Measurements from ENCODE around the gene DAGLA. TPM values are rescaled to one million over a fixed set of nuclear protein-coding genes. Genes with fewer than 3 reads are reported as not detected.

DAGLA gene
- total and polyA plus RNA-seq, 5 experiments from 2014 or later = 0.08 to 0.13 TPM; not detected in 3

GRCh38 chr11:61783717-61784505, 103.7 kb downstream of the DAGLA start:
- H3K4me3 Mint-ChIP-seq = no peak overlapping the region
- POLR2A ChIA-PET = no interaction called here
- peak overlapping the region in 4 of 10 donors; percentile 62 to 84 (median 76) for H3K27ac Mint-ChIP-seq
- no peaks in the 10 kb centered on the region for H3K27me3 Mint-ChIP-seq
- no peak for ATAC-seq
- no peaks in the 10 kb centered on the region for H3K9me3 Mint-ChIP-seq
- peaks cover 0 to 23% (median 2%) of the 10 kb centered on the region in 3 donors for H3K36me3 Mint-ChIP-seq
- H3K4me1 Mint-ChIP-seq = peaks cover 0 to 9% (median 5%) of the 10 kb centered on the region in 4 donors
- DNase-seq = no peak

GRCh38 chr11:61784506-61784805, 104.3 kb downstream of the DAGLA start:
- POLR2A ChIA-PET = no interaction called here
- no peak for ATAC-seq
- H3K27ac Mint-ChIP-seq = peak overlapping the region in 4 of 10 donors; percentile 62 to 84 (median 74)

GRCh38 chr11:61785837-61786402, 105.7 kb downstream of the DAGLA start:
- H3K4me3 Mint-ChIP-seq = no peak overlapping the region
- H3K36me3 Mint-ChIP-seq = peaks cover 0 to 37% (median 9%) of the 10 kb centered on the region in 3 donors
- POLR2A ChIA-PET = no interaction called here
- peak overlapping the region in 2 of 10 donors; percentile 31 to 37 for H3K27ac Mint-ChIP-seq
- H3K9me3 Mint-ChIP-seq = no peaks in the 10 kb centered on the region
- DNase-seq (no peak), ATAC-seq (no peak)
- H3K27me3 Mint-ChIP-seq = no peaks in the 10 kb centered on the region
- peaks cover 12 to 20% (median 13%) of the 10 kb centered on the region in 4 donors for H3K4me1 Mint-ChIP-seq

More at GRCh38 chr11:61784506-61784805, 104.3 kb downstream of the DAGLA start:
- H3K4me3 Mint-ChIP-seq = no peak overlapping the region
- H3K27me3 Mint-ChIP-seq = no peaks in the 10 kb centered on the region
- H3K36me3 Mint-ChIP-seq = peaks cover 0 to 28% (median 2%) of the 10 kb centered on the region in 3 donors
- peaks cover 3 to 9% (median 7%) of the 10 kb centered on the region in 4 donors for H3K4me1 Mint-ChIP-seq
- no peak for DNase-seq
- no peaks in the 10 kb centered on the region for H3K9me3 Mint-ChIP-seq

- no peaks in the 10 kb centered on the region for H3K27me3 Mint-ChIP-seq
- no peak overlapping the region for H3K4me3 Mint-ChIP-seq
- DNase-seq (no peak), ATAC-seq (no peak)
- H3K27ac Mint-ChIP-seq = peak overlapping the region in 2 of 10 donors; percentile 51 to 70
- peaks cover 0 to 37% (median 9%) of the 10 kb centered on the region in 3 donors for H3K36me3 Mint-ChIP-seq
- peaks cover 20 to 36% (median 25%) of the 10 kb centered on the region in 4 donors for H3K4me1 Mint-ChIP-seq
- no peaks in the 10 kb centered on the region for H3K9me3 Mint-ChIP-seq
- POLR2A ChIA-PET = interaction anchor here (0.6 to 1.6 kb wide), 2 partner anchors 10 to 30 kb away, joined by 3 read pairs; no protein-coding TSS in a partner anchor
Measured at GRCh38 chr11:61787928-61788491, 107.8 kb downstream of the DAGLA start.

GRCh38 chr11:61791737-61792309, 111.6 kb downstream of the DAGLA start:
- ATAC-seq = peak in 1 of 2 donors; percentile 15
- H3K36me3 Mint-ChIP-seq = peaks cover 0 to 37% (median 7%) of the 10 kb centered on the region in 3 donors

GRCh38 chr11:61792310-61793082, 112.3 kb downstream of the DAGLA start, which contains the start of the genes FEN1 and TMEM258:
FEN1 (plus strand) TSS chr11:61792911; CDS start chr11:61795362, 2,451 bp downstream.
TMEM258 (minus strand) TSS chr11:61792599; CDS start chr11:61792558, 41 bp downstream.
- ATAC-seq (peak; percentile 90 to 93), DNase-seq (peak; percentile 78 to 93 (median 84))
- H3K4me1 Mint-ChIP-seq = peaks cover 18 to 48% (median 36%) of the 10 kb centered on the region in 4 donors
- H3K9me3 Mint-ChIP-seq = no peaks in the 10 kb centered on the region
- no peaks in the 10 kb centered on the region for H3K27me3 Mint-ChIP-seq
- POLR2A ChIA-PET = interaction anchor here (0.6 to 1.9 kb wide), 6 partner anchors 23 to 316 kb away, joined by 3 to 8 read pairs (median 3); partner anchors contain the start of genes FTH1 and SYT7
- peak within 1 kb of the TSS; percentile 95 to 100 (median 99) for H3K27ac Mint-ChIP-seq
- peaks cover 0 to 40% (median 7%) of the 10 kb centered on the region in 3 donors for H3K36me3 Mint-ChIP-seq
- H3K4me3 Mint-ChIP-seq = peak within 1 kb of the TSS; percentile 91 to 99 (median 94)

More at GRCh38 chr11:61791737-61792309, 111.6 kb downstream of the DAGLA start:
- Mint-ChIP-seq H3K9me3 (no peaks in the 10 kb centered on the region), H3K27ac (peak overlapping the region; percentile 95 to 100 (median 99)), H3K27me3 (no peaks in the 10 kb centered on the region), H3K4me3 (peak overlapping the region; percentile 91 to 99 (median 94)), H3K4me1 (peaks cover 16 to 42% (median 34%) of the 10 kb centered on the region in 4 donors)
- peak in 4 of 10 donors; percentile 24 to 44 (median 36) for DNase-seq
- POLR2A ChIA-PET = interaction anchor here (0.6 to 1.9 kb wide), 3 partner anchors 157 to 176 kb away, joined by 3 to 8 read pairs (median 3); partner anchors contain the start of gene FTH1

GRCh38 chr11:61793083-61793828, 113.1 kb downstream of the DAGLA start:
- POLR2A ChIA-PET = interaction anchor here (0.9 to 1.9 kb wide), 4 partner anchors 22 to 315 kb away, joined by 3 to 8 read pairs (median 4); partner anchors contain the start of genes FTH1 and SYT7
- Mint-ChIP-seq H3K4me1 (peaks cover 16 to 48% (median 34%) of the 10 kb centered on the region in 4 donors), H3K4me3 (peak overlapping the region; percentile 91 to 99 (median 94)), H3K27ac (peak overlapping the region; percentile 90 to 100 (median 99)), H3K9me3 (no peaks in the 10 kb centered on the region), H3K36me3 (peaks cover 0 to 35% (median 7%) of the 10 kb centered on the region in 3 donors), H3K27me3 (no peaks in the 10 kb centered on the region)
- no peak for DNase-seq
- peak in 1 of 2 donors; percentile 28 for ATAC-seq

- peaks cover 13 to 48% (median 31%) of the 10 kb centered on the region in 4 donors for H3K4me1 Mint-ChIP-seq
- H3K36me3 Mint-ChIP-seq = peaks cover 0 to 32% (median 7%) of the 10 kb centered on the region in 3 donors
- DNase-seq (no peak), ATAC-seq (no peak)
- peak overlapping the region; percentile 15 to 96 (median 70) for H3K4me3 Mint-ChIP-seq
- no peaks in the 10 kb centered on the region for H3K27me3 Mint-ChIP-seq
- H3K27ac Mint-ChIP-seq = peak overlapping the region in 6 of 10 donors; percentile 20 to 100 (median 88)
- H3K9me3 Mint-ChIP-seq = no peaks in the 10 kb centered on the region
- POLR2A ChIA-PET = interaction anchor here (1.4 kb wide), 1 partner anchor 22 kb away, joined by 4 read pairs; no protein-coding TSS in a partner anchor
Measured at GRCh38 chr11:61793829-61794204, 113.6 kb downstream of the DAGLA start.

- H3K9me3 Mint-ChIP-seq = no peaks in the 10 kb centered on the region
- DNase-seq (no peak), ATAC-seq (no peak)
- no peak overlapping the region for H3K27ac Mint-ChIP-seq
- H3K4me3 Mint-ChIP-seq = peak overlapping the region in 1 of 10 donors; percentile 53
- no peaks in the 10 kb centered on the region for H3K27me3 Mint-ChIP-seq
- peaks cover 12 to 44% (median 28%) of the 10 kb centered on the region in 4 donors for H3K4me1 Mint-ChIP-seq
- POLR2A ChIA-PET = interaction anchor here (1.1 kb wide), 1 partner anchor 154 kb away, joined by 3 read pairs; no protein-coding TSS in a partner anchor
- peaks cover 0 to 25% (median 6%) of the 10 kb centered on the region in 3 donors for H3K36me3 Mint-ChIP-seq
Measured at GRCh38 chr11:61794579-61794978, 114.4 kb downstream of the DAGLA start.

GRCh38 chr11:61795459-61795858, 115.3 kb downstream of the DAGLA start:
- H3K4me1 Mint-ChIP-seq = peaks cover 11 to 38% (median 20%) of the 10 kb centered on the region in 4 donors
- peaks cover 0 to 17% (median 0%) of the 10 kb centered on the region in 3 donors for H3K36me3 Mint-ChIP-seq
- DNase-seq (no peak), ATAC-seq (no peak)
- H3K27ac Mint-ChIP-seq = peak overlapping the region in 1 of 10 donors; percentile 17
- H3K4me3 Mint-ChIP-seq = peak overlapping the region in 3 of 10 donors; percentile 7 to 53 (median 26)
- no peaks in the 10 kb centered on the region for H3K27me3 Mint-ChIP-seq
- no peaks in the 10 kb centered on the region for H3K9me3 Mint-ChIP-seq
- POLR2A ChIA-PET = interaction anchor here (1.1 kb wide), 1 partner anchor 153 kb away, joined by 3 read pairs; no protein-coding TSS in a partner anchor
